NCI-H226 (cell line): ENCODE measurements around the gene C14orf180.
"Not testable (repeated sequence)": the region's sequence is repeated elsewhere in the genome, so short reads cannot be mapped to it uniquely, and the experiment has no call there.

Source experiments
- DNase-seq: peaks from one replicate; pipeline ENCODE4 v3.0.0-alpha.2; 2015

Gene C14orf180

DNA sequence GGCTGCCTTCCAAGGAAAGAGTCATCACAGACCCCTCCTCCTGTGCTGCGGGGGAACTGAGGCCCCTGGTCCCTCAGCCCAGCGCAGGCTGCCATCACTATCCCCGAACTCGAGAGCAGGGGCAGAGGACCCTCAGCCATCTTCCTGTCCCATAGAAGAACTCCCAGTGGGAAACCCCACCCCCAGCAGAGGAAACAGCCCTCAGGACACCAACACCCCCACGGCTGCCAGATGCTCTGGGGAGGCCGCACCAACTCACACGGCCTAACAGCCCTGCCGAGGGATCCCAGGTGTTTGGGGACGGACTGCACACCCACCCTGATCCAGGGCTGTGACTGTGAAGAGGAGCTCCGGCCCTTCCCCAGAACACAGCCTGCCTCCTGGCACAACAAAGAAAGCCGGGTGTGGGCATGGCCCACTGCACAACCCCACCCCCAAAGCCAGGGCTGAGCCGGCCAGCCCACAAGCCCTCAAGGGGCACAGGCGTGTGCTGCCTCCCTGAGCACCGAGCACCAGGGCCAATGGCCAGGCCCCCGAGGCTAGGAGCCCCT lies 16.3 kb upstream of the C14orf180 start:
- DNase-seq: no peak

DNA sequence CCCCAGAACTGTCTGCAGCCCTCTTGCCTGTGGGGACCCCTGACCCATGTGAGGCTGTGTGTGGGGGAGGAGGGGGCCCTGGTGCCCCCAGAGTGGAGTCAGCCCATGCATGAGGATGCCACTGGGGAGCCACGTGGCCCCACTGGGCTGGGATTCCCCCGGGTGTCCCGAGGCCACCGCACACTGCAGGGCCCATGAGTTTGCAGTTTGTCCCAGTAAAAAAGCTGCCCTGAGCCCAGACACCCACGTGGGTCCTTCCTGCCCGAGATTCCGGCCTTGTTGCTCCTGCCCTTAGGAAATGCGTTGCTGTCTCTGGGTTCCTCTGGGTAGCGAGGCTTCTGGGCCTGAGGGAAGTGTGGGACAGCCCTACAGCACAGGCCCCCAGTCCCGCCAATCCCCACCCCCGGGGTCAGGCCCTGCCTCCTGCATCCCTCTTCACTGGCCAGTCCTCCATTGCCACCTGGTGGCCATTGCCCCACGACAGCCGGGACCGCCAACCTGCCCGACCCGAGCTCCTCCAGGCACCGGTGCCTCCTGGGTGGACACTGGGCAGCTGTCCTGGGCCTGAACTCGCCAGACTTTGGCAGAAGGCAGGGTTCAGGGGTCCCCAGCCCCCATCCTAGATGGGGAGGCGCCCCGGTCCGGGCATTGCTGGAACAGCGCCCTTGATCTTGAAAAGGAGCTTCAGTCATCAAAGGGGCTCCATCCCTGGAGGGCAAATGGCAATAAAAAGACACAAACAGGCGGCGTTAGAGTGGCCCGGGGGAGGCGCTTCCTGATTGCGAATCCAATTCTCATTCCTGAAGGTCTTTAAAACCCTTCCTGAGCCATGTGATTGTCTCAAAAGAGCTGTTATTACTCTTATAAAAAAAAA lies 15.6 kb upstream of the C14orf180 start:
- peak; percentile 49 for DNase-seq

DNA sequence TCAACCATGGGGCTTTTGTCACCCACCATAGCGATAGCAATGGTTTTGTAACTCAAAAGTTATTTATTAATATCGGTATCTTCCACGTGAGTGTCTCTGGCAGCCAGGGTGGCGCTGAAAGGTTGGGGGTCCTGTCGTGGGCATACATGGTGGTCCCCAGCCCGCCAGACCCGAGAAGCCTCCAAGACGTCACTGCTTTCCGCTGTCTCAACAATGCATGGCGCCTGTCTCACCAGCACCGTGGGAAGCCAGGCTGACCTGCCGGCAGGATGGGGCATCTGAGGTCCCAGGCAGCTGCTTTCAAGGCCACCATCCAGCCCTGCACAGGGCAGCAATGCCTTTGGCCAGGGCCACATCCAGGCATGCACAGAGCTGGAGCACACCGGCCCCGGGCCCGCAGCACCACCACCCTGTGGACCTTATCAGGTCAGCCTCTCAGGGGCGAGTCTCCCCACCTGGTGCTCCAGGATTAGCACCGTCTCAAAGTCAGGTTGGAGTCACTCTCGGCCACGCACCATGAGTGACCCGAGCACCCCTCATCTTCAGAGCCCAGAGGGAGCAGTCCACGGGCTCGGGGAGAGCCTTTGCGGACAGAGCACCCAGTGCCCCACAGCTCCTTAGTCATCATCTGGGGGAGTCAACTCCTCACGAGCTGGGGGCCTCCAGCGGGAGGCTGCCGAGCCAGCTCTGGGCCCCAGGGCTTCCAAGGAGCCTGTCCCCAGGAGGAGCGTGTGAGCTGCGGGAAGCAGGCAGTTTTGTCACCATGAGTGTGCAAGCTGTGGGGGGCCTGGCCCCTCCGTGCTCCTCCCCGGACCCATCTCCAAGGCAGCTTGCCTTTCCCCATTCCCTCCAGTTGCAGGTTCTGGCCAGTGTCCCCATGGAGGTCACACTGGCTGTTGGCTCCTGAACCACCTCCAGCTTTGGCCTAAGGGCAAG lies 14.6 kb upstream of the C14orf180 start:
- DNase-seq: no peak

DNA sequence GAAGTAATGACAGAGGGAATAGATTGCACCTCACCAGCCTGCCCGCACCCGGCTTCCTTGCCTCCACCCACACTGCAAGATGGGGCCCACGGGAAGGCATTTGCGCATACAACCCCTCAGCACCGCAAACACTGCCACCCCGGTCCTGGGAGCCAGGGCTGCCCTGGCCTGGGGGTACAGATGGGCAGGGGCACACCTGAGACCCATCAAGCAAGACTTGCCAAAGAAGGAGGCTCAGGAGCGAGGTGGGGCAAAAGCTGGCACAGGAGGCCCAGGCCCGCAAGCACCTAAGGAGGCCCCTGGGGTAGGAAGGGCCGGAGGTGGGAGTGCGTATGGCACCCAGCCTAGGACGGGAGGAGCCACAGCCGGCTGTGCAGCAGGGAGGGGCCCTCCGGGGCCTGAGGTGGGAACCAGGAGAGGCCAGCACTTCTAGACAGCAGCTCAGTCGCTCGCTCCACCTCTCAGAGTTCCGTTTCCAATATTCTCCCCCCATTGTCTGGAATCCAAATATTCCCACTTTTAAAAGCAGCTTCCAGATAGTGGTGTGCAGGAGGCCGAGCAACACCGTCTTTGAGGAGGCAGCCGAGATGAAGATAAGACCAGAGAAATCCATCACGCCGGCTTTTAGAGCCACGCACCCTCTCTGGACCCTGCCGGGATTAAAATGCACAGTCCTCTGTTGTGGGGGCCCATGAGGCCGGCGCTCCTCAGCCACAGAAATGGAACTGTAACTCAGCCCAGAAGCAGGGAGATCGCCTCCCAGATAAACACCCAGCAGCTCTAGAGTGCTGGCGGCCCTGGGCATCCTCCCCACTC lies 12.2 kb upstream of the C14orf180 start:
- no peak for DNase-seq

DNA sequence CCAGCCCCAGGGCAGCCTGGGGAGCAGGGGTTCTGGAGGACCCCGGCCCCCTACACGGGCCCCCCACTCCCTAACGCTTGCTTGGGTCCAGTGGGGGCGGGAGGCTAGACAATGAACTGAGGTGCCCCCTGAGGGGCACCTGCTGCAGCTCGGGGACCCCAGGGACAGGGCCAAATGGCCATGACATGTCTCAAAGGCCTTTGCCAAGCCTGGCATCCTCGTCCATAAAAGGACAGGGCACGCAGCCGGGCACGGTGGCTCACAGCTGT lies 11.7 kb upstream of the C14orf180 start:
- no peak for DNase-seq

DNA sequence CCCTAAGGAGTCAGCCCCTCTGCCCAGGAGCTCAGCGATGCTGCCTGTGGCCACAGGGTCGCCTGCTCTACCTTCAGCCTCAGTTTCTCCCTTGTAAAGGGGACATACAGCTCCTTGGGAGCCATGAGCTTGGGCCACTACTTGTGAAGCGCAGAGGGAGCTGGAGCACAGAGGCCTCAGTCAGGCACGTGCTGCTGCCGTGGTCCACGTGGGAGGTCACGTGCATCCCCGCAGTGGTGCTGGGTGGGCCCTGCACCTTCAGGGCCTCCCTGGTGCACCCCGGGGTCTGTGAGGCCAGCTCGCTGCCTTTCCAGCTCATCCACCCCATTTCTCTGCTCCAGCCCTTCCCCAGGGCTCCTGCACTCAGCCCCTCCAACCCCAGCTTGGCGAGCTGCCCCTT lies 10.9 kb upstream of the C14orf180 start:
- no peak for DNase-seq

DNA sequence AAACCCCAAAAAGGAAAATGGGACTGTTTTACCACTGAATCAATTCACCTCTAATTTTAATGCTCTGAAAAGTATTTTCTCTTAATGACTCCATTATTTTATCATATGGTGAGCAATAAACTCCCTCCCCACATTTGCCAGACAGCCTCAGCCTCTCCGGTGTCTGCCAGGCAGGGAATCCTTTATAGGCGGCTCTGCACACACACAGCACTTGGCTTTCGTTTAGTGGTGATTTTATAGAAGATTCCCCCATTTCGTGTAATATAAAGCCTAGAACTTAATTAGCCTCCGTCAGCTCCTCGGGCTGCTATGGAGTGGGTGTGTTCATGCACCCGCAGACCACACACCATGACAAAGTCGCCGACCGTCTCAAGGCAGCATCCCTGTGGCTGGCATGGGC lies 10.1 kb upstream of the C14orf180 start:
- no peak for DNase-seq

DNA sequence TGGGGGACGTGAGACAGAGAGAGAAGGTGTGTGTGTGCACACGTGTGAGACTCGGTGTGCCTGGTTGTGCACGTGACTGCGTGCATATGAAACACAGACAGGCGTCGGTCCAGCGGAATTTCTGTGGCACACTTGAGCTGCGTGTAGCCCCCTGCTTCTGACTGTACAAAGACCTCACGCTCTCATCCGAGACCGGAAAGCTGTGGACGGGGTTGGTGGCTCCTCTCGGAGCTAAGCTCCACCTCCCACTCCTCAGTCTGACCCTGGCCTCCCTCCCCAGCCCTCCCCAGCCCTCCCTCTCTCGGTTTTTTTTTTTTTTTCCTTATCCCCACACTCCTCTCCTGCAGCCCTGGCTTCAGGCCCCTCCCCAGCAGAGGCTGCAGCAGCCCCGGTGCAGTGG lies 8.3 kb upstream of the C14orf180 start:
- no peak for DNase-seq

DNA sequence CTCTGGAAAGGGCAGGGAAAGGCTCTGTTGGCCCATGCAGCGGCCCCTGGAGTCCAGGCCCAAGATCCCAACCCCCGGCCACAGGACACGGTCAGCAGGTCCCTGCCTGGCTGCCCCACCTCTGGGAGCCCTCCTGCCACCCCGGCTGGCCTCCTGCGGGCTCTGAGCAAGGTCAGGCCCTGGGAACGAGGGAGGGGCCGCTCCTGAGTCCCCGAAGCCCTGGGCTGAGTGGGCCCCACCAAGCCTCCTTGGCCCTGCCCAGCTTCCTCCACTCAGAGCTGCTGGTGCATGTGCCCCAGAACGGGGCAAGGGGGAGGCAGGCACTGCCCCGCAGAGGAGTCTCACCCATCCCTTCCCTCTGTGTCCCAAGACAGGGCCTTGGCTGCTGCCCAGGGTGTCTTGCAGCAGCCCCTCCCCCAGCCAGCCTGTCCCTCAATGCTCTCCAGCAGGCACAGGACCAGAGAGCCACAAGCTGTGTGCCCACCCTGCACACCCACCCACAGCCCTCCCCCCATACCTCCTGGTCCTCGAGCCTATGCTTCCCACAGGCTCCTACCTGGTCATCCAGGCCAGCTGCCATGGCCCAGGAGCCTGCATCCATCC lies 7.4 kb upstream of the C14orf180 start:
- no peak for DNase-seq

DNA sequence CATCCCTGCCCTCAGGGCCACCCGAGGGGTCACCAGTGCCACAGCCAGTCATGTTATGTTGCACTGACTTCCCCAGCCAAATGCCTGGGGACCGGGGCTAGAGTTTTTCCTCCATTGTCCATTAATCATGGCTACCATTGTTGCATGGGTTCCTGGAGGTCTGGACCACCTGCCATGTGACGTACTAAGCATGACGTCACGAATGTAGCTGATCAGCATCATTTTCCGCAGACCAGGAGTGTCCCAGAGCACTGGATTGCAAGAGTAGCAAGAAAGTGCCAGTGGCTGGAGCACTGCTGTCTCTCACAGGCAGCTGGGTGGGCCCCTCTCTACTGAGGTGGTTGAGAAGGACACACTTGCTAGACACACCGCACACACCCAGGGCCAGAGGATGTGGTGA lies 6.9 kb upstream of the C14orf180 start:
- DNase-seq: no peak

DNA sequence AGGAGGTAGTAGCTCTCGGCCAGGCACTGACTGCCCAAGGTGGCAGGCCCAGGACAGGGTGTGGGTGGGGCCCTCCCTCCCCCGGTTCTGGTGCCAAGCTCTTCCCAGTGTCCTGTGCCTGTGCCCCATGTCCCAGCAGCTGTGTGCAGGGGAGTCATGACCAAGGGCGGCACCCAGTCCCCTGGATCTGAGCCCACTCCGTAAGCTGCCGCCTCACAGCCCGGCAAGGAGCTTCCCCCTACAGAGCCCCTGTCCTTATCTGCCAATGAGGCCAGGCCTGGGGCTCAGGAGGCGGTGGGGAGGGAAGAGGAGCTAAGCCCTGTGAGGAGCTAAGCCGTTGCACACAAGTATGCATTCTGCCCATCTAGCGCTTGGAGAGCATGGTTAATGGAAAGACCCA lies 5.6 kb upstream of the C14orf180 start:
- DNase-seq: no peak

DNA sequence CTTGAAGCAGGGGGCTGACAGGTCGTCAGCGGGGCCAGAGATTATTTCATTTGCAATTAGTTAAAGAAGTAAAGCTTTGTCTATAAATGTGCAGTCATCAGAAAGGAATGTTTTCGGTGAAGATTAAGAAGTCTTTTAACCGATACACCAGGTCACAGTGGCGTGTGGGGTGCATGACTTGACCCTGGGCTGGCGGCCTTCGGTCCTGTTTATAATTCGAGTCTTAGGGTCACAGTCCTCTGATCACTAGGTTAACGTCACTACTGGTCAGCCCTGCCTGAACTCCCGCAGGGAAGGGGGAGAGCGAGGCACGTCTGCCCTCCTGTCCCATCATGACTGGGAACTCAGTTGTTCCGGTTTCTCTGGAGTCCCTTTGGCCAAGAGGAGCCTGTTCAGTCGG lies 5.0 kb upstream of the C14orf180 start:
- no peak for DNase-seq

DNA sequence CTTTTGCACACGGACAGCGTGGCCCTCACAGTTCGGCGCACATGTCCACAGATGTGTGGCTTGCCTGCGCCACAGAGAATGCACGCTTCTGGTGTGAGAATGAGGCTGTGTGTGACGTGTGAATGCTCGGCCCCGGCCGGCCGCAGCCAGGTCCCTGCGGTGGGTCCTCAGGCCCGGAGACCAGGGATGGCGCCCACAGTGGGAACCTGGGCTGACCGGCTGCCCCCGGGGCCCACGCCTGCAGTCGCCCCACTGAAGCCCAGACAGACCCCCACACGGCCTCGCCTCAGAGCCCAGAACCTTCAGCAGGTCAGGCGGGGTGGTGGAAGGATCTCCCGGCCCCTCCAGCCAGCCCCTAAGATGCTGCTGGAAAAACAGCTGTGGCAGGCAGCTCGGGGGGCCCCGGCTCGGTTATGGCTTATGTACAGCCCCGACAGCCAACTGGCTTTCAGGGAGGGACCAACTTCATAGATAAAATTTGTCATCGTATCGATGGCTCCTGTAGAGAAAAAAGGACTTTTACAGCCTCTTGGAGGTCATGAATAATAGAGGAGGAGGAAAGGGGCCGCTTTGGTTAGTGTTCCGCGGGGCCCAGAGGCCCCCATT lies 4.5 kb upstream of the C14orf180 start:
- DNase-seq: no peak

DNA sequence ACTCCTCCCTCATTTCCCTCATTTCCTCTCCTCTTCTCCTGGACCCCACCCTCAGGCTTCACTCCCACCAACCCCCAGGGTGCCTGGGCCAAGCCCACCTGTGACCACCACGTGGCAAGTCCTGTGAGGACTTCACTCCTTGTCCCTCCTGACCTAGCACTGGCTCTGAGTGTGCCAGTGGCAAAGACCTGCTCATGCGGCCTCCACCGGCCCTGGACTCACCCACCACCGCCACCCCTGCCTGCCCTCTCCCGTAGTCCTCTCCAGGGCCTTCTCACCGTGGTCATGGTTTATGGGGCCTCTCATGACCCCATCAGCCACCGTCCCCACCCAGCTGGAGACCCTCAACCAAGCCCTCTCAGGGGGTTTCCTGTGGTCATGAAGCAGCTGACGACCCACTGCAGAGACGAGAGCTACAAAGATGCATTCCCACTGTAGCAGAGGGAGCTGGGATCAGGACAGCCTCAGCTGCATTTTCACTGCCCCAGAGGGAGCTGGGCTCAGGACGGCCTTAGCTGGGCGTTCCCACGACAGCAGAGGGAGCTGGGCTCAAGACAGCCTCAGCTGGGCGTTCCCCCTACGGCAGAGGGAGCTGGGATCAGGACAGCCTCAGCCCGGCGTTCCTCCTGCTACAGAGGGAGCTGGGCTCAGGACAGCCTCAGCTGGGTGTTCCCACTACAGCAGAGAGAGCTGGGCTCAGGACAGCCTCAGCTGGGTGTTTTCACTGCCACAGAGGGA lies 3.2 kb upstream of the C14orf180 start:
- DNase-seq: no peak

DNA sequence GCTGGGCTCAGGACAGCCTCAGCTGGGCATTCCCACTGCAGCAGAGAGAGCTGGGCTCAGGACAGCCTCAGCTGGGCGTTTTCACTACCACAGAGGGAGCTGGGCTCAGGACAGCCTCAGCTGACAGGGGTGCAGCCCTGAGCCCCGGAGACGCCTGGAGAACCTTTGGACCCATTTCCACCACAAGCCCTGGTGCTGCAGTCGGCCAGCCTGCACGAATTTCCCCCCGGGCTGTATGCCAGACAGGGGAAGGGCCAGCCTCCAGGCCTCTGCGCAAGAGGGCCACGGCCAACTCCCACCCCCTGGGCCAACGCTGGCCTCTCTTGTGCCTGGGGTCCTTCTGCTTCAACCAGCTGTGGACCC lies 2.6 kb upstream of the C14orf180 start:
- DNase-seq: no peak

DNA sequence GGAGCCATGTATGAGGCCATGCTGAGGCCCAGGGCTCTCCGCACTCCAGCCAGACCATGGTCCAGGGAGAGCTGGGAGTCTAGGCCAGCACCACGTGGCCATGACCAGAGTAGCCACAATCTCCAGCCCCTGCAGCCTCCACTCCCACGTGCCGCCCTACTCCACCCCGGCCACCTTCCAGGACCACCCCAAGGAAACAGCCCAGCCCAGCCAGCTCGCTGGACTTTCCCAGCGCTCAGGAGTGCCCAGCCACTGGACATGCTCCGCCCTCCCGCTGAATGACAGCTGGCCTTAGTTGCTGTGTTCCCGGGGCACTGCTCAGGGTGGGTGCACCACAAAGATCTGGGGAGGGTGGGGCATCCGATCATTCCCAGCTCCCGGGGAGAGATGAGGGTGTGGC lies 2.1 kb upstream of the C14orf180 start:
- DNase-seq: no peak

DNA sequence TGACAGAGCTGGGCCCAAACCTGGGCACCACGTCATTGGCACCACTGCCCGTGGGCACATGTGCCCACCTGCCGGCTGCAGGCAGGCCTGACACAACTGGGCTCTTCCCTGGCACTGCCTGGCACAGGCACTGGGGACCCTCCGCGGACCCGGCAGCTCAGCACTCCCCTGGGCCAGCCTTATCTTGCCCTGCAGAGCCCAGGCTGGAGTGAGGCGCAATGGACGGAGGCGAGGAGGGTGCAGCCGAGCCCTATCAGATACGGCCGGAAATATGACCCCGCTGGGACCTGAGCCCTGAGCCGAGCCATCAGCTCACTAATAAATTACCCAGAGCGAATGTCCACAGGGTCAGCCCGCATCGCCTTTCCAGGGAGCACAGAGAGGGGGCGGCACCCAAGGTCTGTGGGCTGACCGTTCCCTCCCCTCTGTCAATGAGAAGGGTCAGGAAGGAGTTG lies 1.7 kb upstream of the C14orf180 start:
- no peak for DNase-seq

DNA sequence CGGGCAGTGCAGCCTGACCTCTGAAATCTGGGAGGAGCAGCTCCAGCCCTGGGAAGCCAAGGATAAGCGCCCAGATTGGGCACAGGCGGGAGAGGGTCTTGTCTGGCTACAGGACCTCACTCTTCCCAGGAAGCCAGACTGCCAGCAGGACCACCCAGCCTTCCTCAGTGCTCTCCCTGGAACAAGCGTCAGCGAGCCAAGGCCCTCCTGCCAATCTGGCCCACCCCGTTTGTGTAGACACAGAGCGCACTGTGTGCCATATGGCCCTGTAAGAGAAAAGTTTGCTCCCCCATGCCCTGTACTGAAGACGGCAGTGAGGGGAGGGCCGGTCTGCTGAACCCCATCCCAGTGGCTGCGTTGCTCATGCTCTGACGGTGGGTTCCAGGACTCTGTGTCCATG lies 1.2 kb upstream of the C14orf180 start:
- DNase-seq: no peak

DNA sequence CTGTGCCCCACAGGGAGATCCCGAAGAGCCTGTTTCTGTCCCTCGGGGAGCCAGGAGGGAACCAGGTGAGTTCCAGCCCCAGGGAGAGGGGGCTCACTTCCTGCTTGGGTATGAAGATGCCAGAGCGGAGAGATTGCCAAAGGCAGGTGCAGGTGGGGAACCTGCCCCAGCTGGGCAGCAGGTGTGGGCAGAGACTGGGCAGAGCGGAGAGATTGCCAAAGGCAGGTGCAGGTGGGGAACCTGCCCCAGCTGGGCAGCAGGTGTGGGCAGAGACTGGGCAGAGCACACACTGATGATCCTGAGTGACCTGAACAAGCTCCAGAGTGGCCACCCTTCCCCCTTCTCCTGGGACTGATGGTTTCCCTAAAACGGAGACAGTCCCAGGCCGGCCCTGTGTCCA lies 375 bp downstream of the C14orf180 start:
- DNase-seq: not testable (repeated sequence)

DNA sequence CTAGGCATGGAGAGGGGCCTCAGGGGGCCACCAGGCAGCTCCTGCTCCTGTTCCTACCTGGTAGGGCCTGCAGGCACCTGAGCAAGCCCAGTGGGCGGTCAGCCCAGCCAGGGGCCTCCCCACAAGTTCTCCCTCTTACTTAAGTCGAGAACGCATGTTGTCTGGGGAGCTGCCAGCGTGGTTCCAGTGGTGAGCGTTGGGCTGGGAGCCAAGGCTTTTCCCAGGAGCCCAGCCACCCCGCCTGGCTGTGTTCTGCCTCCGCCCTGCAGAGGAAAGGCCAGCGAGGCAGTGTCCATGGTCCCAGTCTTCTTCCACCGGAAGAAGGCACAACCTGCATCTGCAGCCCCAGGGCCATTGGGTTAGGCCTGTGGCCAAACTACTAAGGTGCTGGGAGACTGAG lies 1.4 kb downstream of the C14orf180 start:
- peak; percentile 10 for DNase-seq

DNA sequence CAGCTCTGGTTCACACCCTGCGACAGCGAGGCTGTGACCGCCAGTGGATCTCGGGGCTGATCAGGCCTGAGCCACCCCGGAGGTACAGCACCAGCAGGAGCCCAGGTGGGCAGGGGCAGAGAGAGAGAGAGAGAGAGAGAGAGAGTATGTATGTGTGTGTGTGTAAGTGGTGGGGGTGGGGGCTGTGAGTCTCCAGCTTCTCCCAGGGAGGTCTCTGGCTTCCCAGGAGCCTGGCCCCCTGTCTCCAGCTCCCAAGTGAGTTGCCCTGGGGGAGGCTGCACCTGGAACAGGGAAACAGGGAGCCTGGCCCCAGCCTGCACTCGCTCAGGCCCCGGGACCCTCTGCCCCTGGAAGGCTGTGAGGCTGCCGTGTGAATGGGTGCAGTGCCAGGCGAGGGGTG lies 2.0 kb downstream of the C14orf180 start:
- DNase-seq: no peak
